HepG2 (cell line): ENCODE data around the gene ITGAE. TPM values are rescaled to one million over a fixed set of nuclear protein-coding genes. Genes with fewer than 3 reads are reported as not detected.

Experiments
- EEA1 ChIP-seq: sonication (generic); formaldehyde crosslinking; IDR thresholded peaks from 2 replicates; pipeline ENCODE4 v1.5.1; 2020; ENCODE audit warnings: mild to moderate bottlenecking, missing genetic modification reagents, borderline replicate concordance
- EP300 ChIP-seq, 3 experiments: sonication (generic) in 1 of 3; formaldehyde crosslinking in 1 of 3; IDR thresholded peaks; 2 replicates each; pipeline versions ENCODE4 v1.5.1 to v1.6.1; 2011 to 2020; ENCODE audit warnings: low read depth in 2 of 3, low read length in 2 of 3, borderline replicate concordance in 1 of 3, improper control_type of control experiment in 1 of 3, mild to moderate bottlenecking in 1 of 3, missing genetic modification reagents in 1 of 3, moderate library complexity in 1 of 3
- FOSL2 ChIP-seq: sonication (generic); formaldehyde crosslinking; IDR thresholded peaks from 2 replicates; pipeline ENCODE4 v1.4.0; 2020; ENCODE audit warnings: missing genetic modification reagents
- HMGXB3 ChIP-seq: sonication (generic); formaldehyde crosslinking; IDR thresholded peaks from 2 replicates; pipeline ENCODE4 v1.4.0; 2020; ENCODE audit warnings: missing genetic modification reagents, borderline replicate concordance
- KAT8 ChIP-seq: IDR thresholded peaks from 2 replicates; pipeline ENCODE4 v1.6.1; 2016; ENCODE audit warnings: missing genetic modification reagents, missing compliant biosample characterization
- NFKB2 ChIP-seq: sonication (generic); formaldehyde crosslinking; IDR thresholded peaks from 2 replicates; pipeline ENCODE4 v1.4.0; 2020; ENCODE audit warnings: missing genetic modification reagents, borderline replicate concordance
- SPEN ChIP-seq: sonication (generic); formaldehyde crosslinking; IDR thresholded peaks from 2 replicates; pipeline ENCODE4 v1.5.1; 2020; ENCODE audit warnings: low read depth, mild to moderate bottlenecking, missing genetic modification reagents
- TEAD3 ChIP-seq: optimal IDR thresholded peaks from 2 replicates; pipeline ENCODE3; 2016; ENCODE audit warnings: borderline replicate concordance
- ZFP36L1 ChIP-seq: sonication (generic); formaldehyde crosslinking; IDR thresholded peaks from 2 replicates; pipeline ENCODE4 v1.8.0; 2022; ENCODE audit warnings: mild to moderate bottlenecking, missing genetic modification reagents, moderate library complexity
- ZNF160 ChIP-seq: sonication (generic); formaldehyde crosslinking; IDR thresholded peaks from 2 replicates; pipeline ENCODE4 v1.8.0; 2022; ENCODE audit warnings: mild to moderate bottlenecking, inconsistent platforms, missing genetic modification reagents
- polyA plus RNA-seq, 8 experiments: library from polyadenylated mRNA; depleted of rRNA in 3 of 8; stranded (reverse) in 7 of 8; unstranded in 1 of 8; fragments of >200 nt; fragmentation: Illumina TruSeq in 4 of 8; extraction: Trizol in 4 of 8; gene quantifications; 2 replicates each; pipeline versions ENCODE4 v1.2.1 to v1.2.3, GENCODE V29; 2011 to 2016; ENCODE audit warnings: low read depth in 4 of 8, missing spikeins in 1 of 8, mixed read lengths in 1 of 8; ENCODE audit not compliant: insufficient read depth in 1 of 8
- total RNA-seq, 5 experiments: library from RNA; depleted of rRNA; stranded (reverse); fragments of >200 nt; fragmentation: Illumina TruSeq; extraction: Trizol; gene quantifications; 2 replicates each; pipeline ENCODE4 v1.2.3, GENCODE V29; 2016; ENCODE audit warnings: low read depth in 1 of 5
- TF ChIP-seq, protein P1 (sequence below): sonication (generic); formaldehyde crosslinking; IDR thresholded peaks from 2 replicates; pipeline ENCODE4 v1.4.0; 2020; ENCODE audit warnings: missing genetic modification reagents, borderline replicate concordance
- TF ChIP-seq, protein P2 (sequence below): sonication (generic); formaldehyde crosslinking; IDR thresholded peaks from 2 replicates; pipeline ENCODE4 v1.5.0; 2020; ENCODE audit warnings: mild to moderate bottlenecking, missing genetic modification reagents
- TF ChIP-seq, protein P3 (sequence below): sonication (generic); formaldehyde crosslinking; IDR thresholded peaks from 2 replicates; pipeline ENCODE4 v1.4.0; 2020; ENCODE audit warnings: missing genetic modification reagents

ITGAE gene
- total and polyA plus RNA-seq, 2 of the 13 experiments (the other 11 are each of a cell fraction or from before 2014, with no cell fraction given) = 42.3 to 49.0 TPM

DNA sequence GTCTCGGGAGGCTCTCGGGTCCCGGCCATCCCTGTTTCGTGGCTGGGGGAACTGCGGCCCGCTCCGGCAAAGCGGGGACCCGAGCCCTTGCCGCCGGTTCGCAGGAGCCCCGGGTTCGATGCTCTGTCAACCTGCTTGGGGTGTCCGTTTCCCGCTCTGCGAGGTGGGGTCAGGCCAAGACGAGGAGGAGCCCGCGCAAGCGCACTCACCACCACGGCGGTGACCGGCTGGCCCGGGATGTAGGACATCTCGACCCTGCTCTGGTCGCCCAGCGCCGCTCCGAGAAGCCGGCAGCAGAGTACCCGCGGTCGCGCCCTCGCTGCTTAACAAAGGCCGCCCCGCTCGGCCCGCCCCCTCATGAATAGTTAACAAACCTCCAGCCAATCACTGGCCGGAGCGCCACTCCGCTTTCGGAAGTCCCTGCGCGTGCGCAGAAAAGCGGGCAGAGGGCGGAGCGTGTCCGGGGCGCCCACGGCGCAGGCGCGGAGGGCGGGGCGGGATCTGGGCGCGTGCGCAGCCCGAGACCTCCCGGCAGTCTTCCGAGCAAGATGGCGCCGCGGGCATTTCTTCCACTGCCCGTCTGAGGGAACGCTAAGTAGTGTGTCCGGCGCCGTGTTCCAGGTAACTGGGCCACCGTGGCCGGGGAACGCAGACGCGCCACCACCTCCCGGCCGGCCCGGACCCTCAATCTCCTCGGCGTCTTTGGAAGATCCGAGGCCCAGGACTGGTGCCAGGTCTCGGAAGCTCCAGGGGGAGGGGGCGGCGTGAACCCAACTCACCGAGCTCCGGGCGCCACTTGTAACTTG is 132.5 kb downstream of the ITGAE start, which contains the start of the genes EMC6 and TAX1BP3 (continued):
- TF ChIP-seq HMGXB3 (CRISPR knock-in tag) (peak; percentile 15; the same call in 1 of the 2 replicates), SPEN (peak; percentile 61), TEAD3 (CRISPR knock-in tag) (no peak), ZFP36L1 (CRISPR knock-in tag) (peak; percentile 80), NFKB2 (peak; percentile 36; the same call in 1 of the 2 replicates), EEA1 (CRISPR knock-in tag) (peak; percentile 30; the same call in 1 of the 2 replicates), FOSL2 (CRISPR knock-in tag) (no peak), EP300 (IDR thresholded peaks at IDR 0.05; ENCODE audit: low read depth in 2 of 2, low read length in 2 of 2) (no peak), EP300 (CRISPR knock-in tag; IDR thresholded peaks at IDR 0.05; ENCODE audit: borderline replicate concordance) (no peak), ZNF160 (CRISPR knock-in tag) (no peak; the same call in 1 of the 2 replicates), KAT8 (CRISPR knock-in tag) (peak; percentile 76)
- TF ChIP-seq, protein P1, sequence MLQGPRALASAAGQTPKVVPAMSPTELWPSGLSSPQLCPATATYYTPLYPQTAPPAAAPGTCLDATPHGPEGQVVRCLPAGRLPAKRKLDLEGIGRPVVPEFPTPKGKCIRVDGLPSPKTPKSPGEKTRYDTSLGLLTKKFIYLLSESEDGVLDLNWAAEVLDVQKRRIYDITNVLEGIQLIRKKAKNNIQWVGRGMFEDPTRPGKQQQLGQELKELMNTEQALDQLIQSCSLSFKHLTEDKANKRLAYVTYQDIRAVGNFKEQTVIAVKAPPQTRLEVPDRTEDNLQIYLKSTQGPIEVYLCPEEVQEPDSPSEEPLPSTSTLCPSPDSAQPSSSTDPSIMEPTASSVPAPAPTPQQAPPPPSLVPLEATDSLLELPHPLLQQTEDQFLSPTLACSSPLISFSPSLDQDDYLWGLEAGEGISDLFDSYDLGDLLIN = peak; percentile 39; the same call in 1 of the 2 replicates
- TF ChIP-seq, protein P2, sequence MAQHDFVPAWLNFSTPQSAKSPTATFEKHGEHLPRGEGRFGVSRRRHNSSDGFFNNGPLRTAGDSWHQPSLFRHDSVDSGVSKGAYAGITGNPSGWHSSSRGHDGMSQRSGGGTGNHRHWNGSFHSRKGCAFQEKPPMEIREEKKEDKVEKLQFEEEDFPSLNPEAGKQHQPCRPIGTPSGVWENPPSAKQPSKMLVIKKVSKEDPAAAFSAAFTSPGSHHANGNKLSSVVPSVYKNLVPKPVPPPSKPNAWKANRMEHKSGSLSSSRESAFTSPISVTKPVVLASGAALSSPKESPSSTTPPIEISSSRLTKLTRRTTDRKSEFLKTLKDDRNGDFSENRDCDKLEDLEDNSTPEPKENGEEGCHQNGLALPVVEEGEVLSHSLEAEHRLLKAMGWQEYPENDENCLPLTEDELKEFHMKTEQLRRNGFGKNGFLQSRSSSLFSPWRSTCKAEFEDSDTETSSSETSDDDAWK = no peak
- TF ChIP-seq, protein P3, sequence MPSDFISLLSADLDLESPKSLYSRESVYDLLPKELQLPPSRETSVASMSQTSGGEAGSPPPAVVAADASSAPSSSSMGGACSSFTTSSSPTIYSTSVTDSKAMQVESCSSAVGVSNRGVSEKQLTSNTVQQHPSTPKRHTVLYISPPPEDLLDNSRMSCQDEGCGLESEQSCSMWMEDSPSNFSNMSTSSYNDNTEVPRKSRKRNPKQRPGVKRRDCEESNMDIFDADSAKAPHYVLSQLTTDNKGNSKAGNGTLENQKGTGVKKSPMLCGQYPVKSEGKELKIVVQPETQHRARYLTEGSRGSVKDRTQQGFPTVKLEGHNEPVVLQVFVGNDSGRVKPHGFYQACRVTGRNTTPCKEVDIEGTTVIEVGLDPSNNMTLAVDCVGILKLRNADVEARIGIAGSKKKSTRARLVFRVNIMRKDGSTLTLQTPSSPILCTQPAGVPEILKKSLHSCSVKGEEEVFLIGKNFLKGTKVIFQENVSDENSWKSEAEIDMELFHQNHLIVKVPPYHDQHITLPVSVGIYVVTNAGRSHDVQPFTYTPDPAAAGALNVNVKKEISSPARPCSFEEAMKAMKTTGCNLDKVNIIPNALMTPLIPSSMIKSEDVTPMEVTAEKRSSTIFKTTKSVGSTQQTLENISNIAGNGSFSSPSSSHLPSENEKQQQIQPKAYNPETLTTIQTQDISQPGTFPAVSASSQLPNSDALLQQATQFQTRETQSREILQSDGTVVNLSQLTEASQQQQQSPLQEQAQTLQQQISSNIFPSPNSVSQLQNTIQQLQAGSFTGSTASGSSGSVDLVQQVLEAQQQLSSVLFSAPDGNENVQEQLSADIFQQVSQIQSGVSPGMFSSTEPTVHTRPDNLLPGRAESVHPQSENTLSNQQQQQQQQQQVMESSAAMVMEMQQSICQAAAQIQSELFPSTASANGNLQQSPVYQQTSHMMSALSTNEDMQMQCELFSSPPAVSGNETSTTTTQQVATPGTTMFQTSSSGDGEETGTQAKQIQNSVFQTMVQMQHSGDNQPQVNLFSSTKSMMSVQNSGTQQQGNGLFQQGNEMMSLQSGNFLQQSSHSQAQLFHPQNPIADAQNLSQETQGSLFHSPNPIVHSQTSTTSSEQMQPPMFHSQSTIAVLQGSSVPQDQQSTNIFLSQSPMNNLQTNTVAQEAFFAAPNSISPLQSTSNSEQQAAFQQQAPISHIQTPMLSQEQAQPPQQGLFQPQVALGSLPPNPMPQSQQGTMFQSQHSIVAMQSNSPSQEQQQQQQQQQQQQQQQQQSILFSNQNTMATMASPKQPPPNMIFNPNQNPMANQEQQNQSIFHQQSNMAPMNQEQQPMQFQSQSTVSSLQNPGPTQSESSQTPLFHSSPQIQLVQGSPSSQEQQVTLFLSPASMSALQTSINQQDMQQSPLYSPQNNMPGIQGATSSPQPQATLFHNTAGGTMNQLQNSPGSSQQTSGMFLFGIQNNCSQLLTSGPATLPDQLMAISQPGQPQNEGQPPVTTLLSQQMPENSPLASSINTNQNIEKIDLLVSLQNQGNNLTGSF (CRISPR knock-in tag) = peak; percentile 73; the same call in 1 of the 2 replicates
